MCF 10A (cell line): ENCODE results near the gene TCN2. TPM values are rescaled to one million over a fixed set of nuclear protein-coding genes. Genes with fewer than 3 reads are reported as not detected.

Source experiments
- BruUV-seq: library from RNA; stranded (reverse); fragments of 400-500 nt; replicated peaks from 2 replicates; lab custom pipeline; 2021; lab: Mats Ljungman, UMichigan
- CTCF ChIA-PET: fragments of 300-600 bp; sonication (Branson Sonifier 250); formaldehyde crosslinking; extraction: SDS; loops from one replicate; lab custom pipeline; 2021; ENCODE audit warnings: antibody characterized with exemption, inconsistent platforms; lab: Yijun Ruan, JAX
- POLR2A ChIA-PET: fragments of 300-600, 350-650 bp; sonication (Branson Sonifier 250); formaldehyde crosslinking; extraction: SDS; loops from one replicate; lab custom pipeline; 2020; ENCODE audit warnings: antibody characterized with exemption, inconsistent platforms; lab: Yijun Ruan, JAX
- DNase-seq: peaks from one replicate; pipeline ENCODE4 v3.0.0-alpha.2; 2018; ENCODE audit not compliant: unreplicated experiment
- H3K27ac Mint-ChIP-seq: one replicate; pipeline ENCODE4 v1.8.0; 2022; ENCODE audit warnings: mild to moderate bottlenecking, low read depth, mixed read lengths; ENCODE audit not compliant: unreplicated experiment
- H3K27me3 Mint-ChIP-seq: one replicate; pipeline ENCODE4 v1.8.0; 2022; ENCODE audit warnings: mixed read lengths; ENCODE audit not compliant: insufficient read depth, unreplicated experiment
- H3K36me3 Mint-ChIP-seq: one replicate; pipeline ENCODE4 v1.8.0; 2022; ENCODE audit warnings: mild to moderate bottlenecking, moderate library complexity, mixed read lengths; ENCODE audit not compliant: insufficient read depth, unreplicated experiment
- H3K4me1 Mint-ChIP-seq: one replicate; pipeline ENCODE4 v1.8.0; 2022; ENCODE audit warnings: mixed read lengths; ENCODE audit not compliant: insufficient read depth, unreplicated experiment
- H3K4me3 Mint-ChIP-seq: one replicate; pipeline ENCODE4 v1.8.0; 2022; ENCODE audit warnings: mild to moderate bottlenecking, moderate library complexity, mixed read lengths; ENCODE audit not compliant: unreplicated experiment
- H3K9me3 Mint-ChIP-seq: one replicate; pipeline ENCODE4 v1.8.0; 2022; ENCODE audit warnings: mixed read lengths; ENCODE audit not compliant: unreplicated experiment
- intact Hi-C: fragments of 100-400 bp; cut with micrococcal nuclease; formaldehyde crosslinking; loops from 2 replicates; pipeline ENCODE4 v1.14.1; 2022
- total RNA-seq: library from RNA; stranded (reverse); gene quantifications from 2 replicates; pipeline ENCODE4 v1.2.3, GENCODE V29; 2022
- TF ChIP-seq, protein P1 (sequence below): fragments of 200-600 bp; IDR thresholded peaks from one replicate; pipeline ENCODE4 v1.8.0; 2022; ENCODE audit warnings: antibody characterized with exemption, mild to moderate bottlenecking; ENCODE audit not compliant: unreplicated experiment

Gene TCN2
- total RNA-seq, 1 experiment from 2014 or later, result 1.4 TPM

DNA sequence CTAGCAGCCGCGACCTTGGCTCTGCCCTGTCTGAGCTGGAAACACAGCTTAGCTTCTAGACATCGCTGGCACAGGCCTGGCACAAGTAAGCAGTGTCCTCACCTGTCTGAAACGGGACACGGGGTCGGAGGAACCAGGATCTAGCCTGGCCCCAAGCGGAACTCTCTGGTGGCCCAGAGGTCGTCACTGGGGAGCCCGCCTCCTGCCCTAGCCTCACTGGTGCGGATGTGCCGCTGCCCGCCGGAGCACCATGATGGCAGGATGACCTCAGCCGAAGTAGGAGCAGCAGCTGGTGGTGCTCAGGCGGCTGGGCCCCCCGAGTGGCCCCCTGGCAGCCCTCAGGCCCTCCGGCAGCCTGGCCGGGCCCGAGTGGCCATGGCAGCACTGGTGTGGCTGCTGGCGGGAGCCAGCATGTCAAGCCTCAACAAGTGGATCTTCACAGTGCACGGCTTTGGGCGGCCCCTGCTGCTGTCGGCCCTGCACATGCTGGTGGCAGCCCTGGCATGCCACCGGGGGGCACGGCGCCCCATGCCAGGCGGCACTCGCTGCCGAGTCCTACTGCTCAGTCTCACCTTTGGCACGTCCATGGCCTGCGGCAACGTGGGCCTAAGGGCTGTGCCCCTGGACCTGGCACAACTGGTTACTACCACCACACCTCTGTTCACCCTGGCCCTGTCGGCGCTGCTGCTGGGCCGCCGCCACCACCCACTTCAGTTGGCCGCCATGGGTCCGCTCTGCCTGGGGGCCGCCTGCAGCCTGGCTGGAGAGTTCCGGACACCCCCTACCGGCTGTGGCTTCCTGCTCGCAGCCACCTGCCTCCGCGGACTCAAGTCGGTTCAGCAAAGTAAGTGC is 29.5 kb downstream of the TCN2 start:
- POLR2A ChIA-PET, result interaction anchor here (0.6 to 2.8 kb wide), 5 partner anchors 7 to 118 kb away, joined by 3 to 21 read pairs (median 3); partner anchors contain the start of gene DUSP18
- H3K9me3 Mint-ChIP-seq, result no peaks in the 10 kb centered on the region
- no peaks in the 10 kb centered on the region for H3K36me3 Mint-ChIP-seq
- peak overlapping the region; percentile 70 for H3K4me3 Mint-ChIP-seq
- CTCF ChIA-PET, result interaction anchor here (3.1 to 6.3 kb wide), 2 partner anchors 27 to 119 kb away, joined by 11 to 191 read pairs; no protein-coding TSS in a partner anchor
- H3K27me3 Mint-ChIP-seq, result no peaks in the 10 kb centered on the region
- BruUV-seq, result no TSS peak
- TF ChIP-seq, protein P1, sequence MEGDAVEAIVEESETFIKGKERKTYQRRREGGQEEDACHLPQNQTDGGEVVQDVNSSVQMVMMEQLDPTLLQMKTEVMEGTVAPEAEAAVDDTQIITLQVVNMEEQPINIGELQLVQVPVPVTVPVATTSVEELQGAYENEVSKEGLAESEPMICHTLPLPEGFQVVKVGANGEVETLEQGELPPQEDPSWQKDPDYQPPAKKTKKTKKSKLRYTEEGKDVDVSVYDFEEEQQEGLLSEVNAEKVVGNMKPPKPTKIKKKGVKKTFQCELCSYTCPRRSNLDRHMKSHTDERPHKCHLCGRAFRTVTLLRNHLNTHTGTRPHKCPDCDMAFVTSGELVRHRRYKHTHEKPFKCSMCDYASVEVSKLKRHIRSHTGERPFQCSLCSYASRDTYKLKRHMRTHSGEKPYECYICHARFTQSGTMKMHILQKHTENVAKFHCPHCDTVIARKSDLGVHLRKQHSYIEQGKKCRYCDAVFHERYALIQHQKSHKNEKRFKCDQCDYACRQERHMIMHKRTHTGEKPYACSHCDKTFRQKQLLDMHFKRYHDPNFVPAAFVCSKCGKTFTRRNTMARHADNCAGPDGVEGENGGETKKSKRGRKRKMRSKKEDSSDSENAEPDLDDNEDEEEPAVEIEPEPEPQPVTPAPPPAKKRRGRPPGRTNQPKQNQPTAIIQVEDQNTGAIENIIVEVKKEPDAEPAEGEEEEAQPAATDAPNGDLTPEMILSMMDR, result no peak
- H3K4me1 Mint-ChIP-seq, result no peaks in the 10 kb centered on the region
- peak; percentile 35 for DNase-seq
- intact Hi-C loops, result no loop called here
- H3K27ac Mint-ChIP-seq, result peak overlapping the region; percentile 54

DNA sequence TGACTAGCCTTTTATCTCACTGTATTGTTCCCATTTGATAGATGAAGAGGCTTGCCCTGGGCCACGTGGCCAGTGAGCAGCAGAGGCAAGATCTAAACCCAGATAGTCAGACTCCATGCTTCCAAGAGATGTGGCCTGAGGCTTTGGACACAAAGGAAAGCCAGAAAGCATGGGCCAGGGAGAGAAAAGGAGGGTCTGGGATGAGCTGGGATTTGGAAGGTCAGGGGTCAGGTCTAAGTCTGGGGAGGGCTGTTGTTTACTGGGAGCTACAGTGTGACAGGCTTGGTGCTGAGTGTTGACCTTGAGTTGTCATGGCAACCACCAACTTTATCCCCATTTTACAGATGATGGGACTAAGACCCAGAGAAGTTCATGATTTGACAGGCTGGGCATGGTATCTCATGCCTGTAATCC is 30.7 kb downstream of the TCN2 start:
- Mint-ChIP-seq H3K27ac (no peak overlapping the region), H3K4me1 (no peaks in the 10 kb centered on the region), H3K36me3 (no peaks in the 10 kb centered on the region), H3K9me3 (no peaks in the 10 kb centered on the region), H3K4me3 (no peak overlapping the region), H3K27me3 (no peaks in the 10 kb centered on the region)
- ChIA-PET CTCF (interaction anchor here (6.3 kb wide), 1 partner anchor 118 kb away, joined by 191 read pairs; no protein-coding TSS in a partner anchor), POLR2A (interaction anchor here (1.1 to 1.6 kb wide), 2 partner anchors 24 to 30 kb away, joined by 4 to 6 read pairs; partner anchors contain the start of gene DUSP18)
- DNase-seq, result no peak
- BruUV-seq, result no TSS peak
- intact Hi-C loops, result no loop called here
- TF ChIP-seq, protein P1, result no peak

DNA sequence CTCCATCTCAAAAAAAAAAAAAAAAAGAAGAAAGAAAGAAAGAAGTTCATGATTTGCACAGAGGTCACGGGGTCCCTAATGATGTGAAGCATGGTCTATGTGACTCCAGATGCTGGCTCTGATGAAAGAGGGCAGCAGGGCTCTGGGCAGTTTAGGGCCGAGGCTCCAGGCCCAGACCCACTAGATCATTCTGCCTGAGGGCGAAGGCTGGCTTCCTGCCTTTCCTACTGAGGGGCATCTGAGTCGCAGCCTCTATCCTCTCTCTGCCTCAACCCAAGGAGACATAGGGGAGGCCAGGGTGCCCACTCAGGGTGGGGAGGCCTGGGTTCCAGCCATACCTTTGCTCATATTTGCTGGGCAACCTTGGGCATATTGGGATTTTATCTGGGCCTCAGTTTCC is 33.4 kb downstream of the TCN2 start:
- intact Hi-C loops, result no loop called here
- CTCF ChIA-PET, result no interaction called here

More for the DNA sequence above, 33.4 kb downstream of the TCN2 start:
- H3K9me3 Mint-ChIP-seq, result no peaks in the 10 kb centered on the region
- H3K27ac Mint-ChIP-seq, result no peak overlapping the region
- no peaks in the 10 kb centered on the region for H3K36me3 Mint-ChIP-seq
- H3K4me3 Mint-ChIP-seq, result no peak overlapping the region
- POLR2A ChIA-PET, result interaction anchor here (0.7 kb wide), 1 partner anchor 29 kb away, joined by 4 read pairs; no protein-coding TSS in a partner anchor
- TF ChIP-seq, protein P1, result no peak
- no peaks in the 10 kb centered on the region for H3K4me1 Mint-ChIP-seq
- H3K27me3 Mint-ChIP-seq, result no peaks in the 10 kb centered on the region
- no peak for DNase-seq
- no TSS peak for BruUV-seq
